ENCODE measurements around the gene CCDC197.

CCDC197 gene

DNA sequence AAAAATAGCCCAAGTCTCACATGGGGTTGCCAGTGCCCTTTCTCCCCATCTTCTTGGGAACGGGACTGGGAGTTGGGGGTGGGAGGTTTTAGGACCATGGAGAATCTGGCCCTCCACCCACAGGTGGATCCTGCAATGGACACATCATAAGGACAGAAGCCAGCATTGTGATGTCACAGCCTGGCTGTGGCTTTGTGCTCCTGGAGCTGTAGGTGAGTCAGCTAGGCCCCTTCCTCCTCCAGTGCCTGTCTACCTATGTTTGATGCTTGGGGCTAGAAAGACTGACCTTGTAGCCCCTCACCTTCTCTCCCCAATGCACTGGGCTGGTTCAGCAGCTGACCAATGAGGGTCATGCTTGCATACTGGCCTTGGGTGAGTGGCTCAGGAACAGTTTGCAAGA, at the start of gene CCDC197:
CCDC197 (plus strand) TSS at position 220 of the 400 bp plus-strand sequence. CDS start 831 bp downstream, outside the sequence.
- DNase-seq (ENCODE audit: low read depth) = no peak

DNA sequence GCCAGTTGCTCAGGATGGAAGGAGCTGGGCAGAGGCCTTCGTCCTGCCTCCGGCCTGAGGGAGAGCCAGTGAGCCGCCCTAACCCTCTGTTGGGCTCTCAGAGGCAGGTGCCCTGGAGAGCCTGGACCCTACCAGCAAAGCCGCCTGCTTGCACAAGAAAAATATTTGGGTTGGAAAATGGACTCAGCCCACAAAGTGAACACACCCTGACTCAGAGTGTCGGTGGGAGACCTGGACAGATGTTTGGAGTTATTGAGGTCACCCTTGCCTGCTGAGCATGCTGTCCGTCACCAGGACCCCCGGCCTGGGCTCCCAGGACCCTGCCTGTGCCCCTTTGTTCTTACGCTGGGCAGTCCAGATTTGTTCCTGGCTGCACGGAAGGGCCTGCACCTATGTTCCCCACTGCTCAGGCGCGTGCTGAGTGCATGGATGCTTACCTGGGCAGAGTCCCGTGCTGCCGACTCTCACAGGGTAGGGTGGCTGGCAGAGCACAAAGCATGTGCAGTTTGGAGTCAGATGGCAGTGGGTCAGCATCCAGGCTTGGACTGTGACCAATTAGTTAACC, 47.5 kb upstream of the CCDC197 start:
- DNase-seq (ENCODE audit: low read depth) = no peak

DNA sequence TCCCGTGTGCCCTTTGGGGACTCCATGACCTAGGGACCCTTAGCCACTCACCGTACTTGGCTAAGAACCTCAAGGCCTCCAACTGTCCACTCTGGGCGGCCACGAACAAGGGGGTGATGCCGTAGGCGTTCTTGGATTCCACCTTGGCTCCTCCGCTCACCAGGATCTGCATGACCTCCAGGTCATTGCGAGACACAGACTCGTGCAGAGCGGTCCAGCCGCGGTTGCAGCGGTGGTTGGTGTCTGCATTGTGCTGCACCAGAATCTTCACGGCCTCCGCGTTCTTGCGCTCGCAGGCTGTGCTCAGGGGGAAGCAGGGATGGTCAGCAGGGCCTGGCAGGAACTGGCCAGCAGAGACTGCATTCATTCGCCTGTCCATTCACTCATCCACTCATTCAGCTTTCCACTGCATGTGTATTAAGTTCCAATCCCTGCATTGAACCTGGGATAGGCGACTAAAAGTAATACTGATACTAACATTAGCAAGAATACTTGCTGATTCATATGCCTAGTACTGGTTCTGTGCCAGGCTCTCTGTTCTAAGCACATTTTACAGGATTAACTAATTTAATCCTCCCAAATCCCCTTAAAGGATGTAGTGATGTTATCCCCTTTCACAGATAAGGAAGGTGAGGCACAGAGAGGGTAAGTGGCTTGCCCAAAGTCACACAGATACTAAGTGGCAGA, 46.0 kb upstream of the CCDC197 start:
- no peak for DNase-seq (ENCODE audit: low read depth)

DNA sequence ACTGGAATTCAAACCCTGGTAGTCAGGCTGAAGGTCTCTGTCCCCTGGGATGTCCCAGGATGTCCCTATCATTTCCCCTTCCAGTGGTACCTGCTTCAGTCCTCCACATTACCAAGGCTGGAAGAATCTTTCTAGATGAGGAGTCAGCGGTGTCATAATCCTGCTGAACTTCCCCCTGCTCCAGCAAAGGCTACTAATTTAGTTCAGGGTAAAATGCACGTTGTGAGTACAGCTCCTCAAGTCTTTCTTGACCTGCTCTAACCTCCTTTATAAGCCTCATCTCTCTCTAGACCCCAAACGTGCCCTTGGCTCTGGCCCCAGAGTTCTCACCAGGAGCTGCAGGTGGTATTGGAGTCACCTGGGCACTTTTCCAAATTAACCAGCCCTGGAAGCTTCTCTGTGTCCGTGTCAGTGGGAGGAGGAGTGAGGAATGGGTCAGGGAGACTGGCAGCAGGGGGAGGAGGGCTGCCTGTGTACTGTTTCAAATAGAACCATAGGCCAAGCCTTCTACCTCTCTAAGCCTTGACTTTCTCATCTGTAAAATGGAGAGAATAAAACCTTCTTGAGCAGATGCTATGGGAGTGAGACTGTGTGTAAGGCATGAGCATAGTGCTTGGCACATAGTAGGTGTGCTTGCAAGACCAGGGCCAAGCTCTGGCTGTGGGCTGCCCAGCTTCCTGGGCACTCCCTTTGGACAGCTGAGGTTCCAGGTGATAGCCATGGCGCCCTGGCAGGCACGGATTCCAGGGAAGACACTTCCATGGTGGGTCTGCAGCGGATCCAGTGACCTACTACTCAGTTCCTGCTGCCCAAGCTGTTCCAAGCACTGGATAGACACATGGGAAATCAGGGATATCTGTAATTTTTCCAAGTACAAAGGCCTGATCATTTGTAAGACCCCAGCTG, 45.2 kb upstream of the CCDC197 start:
- DNase-seq (ENCODE audit: low read depth) = no peak

DNA sequence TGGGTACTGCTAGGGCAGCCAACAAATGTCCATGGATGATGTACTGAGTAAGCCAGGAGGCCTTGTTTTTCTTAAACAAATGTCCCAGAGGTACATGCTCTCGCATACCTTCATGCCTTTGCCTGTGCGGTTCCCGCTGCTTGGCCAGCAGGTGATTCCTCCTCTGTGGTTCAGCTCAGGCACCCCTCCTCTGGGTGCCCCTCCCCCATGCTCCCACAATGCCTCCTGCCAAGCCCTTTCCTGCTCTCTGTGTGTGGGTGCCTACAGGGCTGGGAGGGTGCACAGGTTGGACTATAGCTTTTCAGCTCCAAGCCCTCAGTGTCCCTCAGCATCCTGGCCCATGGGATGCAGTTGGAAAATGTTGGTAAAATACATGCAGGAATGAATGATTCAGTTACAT, 44.3 kb upstream of the CCDC197 start:
- DNase-seq (ENCODE audit: low read depth) = no peak

DNA sequence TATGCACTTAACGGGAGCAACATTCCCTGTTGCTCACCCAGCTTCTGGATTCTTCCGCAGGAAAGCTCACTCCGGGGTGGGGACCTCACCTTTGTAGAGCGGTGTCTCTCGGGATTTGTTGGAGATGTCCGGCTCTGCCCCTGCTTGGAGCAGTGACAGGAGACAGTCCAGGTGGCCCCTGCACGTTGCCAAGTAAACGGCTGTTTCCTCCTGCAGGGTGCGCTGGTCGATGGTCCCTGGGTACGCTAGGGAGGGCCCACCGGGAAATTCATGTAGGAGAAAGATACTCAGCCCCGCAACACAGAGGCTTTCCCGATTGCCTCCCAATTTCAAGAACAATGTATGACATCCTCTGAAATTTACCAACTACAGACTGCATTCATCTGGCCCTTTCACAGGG, 43.8 kb upstream of the CCDC197 start:
- DNase-seq (ENCODE audit: low read depth) = no peak

DNA sequence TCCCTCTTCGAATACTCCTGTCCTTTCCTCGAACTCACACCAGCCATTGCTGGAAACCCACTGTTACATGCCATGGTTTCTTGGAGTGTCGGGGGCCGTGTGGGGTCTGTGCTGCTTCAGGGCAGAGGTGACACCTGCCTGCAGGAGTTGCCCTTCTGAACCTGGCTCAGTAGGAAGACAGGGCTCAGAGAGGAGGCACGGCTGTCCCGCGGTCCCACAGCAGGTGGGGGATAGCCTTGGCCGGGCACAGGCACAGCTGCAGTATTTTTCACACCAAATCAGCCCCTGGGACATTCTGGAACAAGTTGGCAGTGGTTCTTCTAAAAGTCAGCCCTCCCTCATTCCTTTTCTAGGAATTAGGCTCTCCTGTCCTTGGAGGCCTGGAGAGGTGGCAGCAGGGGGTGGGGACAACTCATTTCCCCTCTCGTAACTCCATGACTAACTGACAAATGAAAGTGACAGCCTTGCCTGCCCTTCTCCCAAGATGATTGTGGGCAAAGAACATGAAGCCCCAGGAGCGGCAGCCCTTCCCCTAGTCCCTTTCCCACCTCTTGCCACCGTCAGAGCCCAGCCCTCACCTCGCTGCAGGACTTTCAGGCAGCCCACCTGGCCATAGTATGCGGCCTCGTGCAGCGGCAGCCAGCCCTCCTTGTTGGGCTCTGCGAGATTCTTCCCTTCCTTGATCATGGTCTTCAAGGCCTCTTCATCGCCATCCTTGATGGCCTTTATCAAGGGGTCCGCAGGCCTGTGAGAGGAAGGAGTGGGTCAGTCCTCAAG, 43.2 kb upstream of the CCDC197 start:
- DNase-seq (ENCODE audit: low read depth) = no peak

DNA sequence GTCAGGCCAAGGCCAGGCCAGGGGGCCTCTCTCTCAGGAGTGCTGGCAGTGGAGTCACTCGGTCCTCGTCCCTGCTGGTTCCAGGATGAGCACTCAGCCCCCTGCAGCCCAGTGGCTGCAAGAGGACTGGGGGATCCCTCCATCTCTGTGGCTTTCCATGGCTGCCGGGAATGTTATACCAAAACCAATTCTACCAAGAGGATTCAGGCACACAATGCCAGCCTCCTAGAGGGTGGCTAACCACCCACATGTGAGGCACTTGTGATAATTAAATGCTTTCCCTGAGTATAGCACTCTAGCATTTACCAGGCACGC, 42.6 kb upstream of the CCDC197 start:
- DNase-seq (ENCODE audit: low read depth) = no peak

DNA sequence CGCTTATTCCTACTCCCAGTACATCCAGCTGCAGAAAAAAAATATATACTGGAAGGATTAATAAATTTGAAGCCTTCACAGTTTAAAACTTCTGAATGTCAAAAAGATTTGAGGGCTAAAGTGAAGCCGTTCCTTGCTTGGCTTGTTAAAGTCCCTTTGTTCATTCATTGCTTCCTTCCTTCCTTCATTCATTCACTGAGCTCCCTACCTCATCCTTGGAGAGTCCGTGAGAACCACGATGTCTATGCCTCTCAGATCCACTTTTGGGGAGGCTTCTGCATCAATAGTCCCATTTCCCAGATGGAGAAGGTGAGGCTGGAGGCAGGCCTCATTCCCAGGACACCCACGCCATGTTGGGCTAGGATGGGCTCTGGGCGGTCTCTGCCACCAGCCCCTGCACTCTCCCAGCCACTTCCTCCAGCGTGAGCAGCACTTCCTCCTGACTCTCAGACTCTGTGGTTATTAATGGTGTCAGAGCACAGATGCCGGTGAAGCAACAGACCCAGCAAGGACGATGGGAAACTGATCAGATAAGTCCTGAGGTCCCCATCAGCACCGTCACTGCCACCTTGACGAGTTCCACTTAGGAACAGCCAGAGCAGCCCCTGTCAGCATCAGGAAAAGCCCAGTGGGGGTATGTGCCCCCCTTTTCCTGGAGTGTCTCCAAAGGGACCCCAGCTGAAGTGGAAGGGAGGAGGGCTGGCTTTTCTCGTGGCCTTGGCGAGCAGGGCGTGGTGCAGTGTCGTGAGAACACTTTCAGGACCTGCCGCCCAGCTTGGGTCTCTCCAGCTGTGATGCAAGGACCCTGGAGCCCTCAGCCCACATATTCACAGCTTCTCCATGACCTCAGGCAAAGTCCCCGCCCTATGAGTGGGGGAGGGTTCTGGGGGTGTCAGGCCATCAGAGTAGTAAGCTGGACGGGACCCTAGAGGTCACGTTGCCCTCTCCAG, 41.9 kb upstream of the CCDC197 start:
- DNase-seq (ENCODE audit: low read depth) = no peak

DNA sequence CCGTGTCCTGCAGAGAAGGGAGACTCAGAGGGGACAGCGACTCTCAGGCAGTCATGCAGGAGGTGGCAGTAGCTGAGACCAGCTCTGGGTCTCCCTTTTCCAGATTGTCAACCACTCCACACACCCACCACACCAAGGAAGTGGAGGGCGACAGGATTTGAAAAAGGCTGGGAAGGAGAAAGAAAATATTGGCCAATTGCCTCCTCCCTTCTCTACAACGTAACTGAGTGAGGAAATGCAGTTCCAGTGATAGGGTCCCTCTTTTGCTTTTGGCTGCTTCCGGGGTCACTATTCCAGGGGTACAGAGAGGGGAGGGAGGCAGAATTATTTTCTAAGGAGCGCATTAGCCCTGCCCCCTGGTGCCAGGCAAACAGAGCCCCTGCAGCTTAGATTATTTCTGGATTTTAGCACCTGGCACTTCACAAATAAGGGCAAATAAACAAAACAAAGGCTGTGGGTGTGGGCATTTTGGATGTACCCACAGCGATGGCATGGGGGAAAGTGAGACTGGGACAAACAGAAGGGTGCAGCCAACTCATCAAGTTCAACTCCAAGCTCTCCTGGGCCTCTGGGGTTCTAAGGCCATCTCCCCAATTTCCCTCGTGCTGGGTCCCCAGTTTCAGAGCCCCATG, 41.1 kb upstream of the CCDC197 start:
- DNase-seq (ENCODE audit: low read depth) = no peak

DNA sequence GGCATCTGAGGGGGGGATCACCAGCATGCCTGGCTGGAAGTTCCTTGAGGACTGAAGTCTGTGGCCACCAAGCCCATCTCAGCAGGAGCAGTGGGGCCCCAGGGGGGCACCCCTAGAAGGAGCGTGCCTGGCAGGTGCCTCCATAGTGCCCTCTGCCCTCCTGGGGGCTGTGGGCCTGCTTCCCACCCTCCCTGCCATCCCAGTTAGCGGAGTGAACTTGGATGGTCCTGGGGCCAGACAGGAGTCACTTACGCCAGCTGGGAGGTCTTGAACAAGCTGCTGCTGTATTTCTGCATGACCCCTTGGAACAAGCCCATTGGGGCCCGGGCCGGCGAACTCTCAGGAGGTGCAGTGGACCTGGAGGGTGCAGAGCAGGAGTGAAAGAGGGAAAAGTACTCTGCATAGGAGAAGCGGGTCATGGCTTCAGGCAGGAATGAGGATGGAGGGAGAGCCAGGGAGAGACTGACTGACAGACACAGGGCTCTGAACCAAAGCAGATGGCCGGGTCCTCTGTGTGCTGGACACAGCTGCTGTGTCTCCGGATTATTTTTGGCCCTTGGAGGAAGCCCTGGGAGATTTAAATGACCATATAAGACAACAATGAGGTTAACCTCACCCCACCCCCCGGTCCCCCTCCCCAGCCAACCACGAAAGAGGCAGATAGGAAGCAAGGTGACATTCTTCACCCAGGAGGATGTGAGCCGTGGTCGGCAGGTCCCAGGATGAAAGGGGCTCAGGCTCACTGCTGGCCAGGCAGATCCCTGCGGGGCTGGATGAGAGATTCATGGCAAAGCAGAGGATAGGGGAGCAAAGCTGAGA, 40.4 kb upstream of the CCDC197 start:
- no peak for DNase-seq (ENCODE audit: low read depth)

DNA sequence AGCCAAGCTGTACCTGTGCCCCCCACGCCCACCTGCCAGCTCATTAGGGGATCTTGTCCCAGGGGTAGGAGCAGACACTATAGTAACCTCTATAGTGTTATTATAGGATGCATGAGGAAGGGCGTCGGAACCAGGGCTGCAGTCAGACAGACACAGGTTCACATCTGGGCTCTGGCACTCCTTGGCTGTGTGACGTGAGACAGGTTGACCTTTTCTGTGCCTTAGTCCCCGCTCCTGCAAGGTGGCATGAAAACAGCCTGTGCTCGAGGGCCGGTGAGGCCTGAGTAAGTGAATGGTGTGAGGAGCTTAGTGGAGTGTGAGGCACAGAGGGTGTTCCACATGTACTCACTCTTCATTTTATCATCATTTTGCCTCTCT, 39.8 kb upstream of the CCDC197 start:
- no peak for DNase-seq (ENCODE audit: low read depth)

DNA sequence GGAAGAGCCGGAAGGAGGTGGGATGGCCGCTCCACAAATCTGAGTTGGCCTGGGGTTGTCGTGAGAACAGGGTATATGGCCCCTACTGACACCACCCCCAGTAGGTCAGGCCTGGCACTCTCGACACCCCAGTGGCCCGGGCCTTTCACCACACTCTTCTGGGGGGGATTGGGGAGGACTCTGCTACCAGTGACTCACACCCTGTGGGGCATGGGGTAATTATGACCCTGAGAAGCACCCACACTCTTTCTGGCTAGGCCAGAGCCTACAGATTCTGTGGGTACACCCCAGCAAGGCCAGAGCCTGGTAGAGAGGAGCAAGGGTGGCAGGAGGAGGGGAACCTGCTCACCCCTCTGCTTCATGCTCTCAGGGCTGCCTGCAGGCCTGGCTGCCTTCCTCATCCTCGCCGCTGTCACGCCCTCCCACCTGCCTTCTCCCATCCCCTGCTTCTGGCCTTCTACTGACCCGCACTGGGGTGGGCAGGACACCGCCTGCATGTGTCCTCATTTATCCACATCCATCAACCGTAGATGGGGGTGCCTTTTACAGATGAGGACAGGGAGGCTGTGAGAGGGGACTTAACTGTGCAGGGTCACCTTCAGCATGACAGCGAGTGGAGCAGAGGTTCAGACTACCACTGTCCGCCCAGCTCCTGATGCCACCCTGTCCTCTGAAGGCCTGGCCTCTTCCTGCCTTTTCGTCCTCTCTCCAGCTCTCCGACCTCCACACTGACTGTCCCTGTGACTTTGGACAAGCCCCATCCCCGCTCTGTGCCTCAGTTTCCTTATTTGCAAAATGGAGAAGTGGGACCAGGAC, 39.1 kb upstream of the CCDC197 start:
- DNase-seq (ENCODE audit: low read depth) = no peak

DNA sequence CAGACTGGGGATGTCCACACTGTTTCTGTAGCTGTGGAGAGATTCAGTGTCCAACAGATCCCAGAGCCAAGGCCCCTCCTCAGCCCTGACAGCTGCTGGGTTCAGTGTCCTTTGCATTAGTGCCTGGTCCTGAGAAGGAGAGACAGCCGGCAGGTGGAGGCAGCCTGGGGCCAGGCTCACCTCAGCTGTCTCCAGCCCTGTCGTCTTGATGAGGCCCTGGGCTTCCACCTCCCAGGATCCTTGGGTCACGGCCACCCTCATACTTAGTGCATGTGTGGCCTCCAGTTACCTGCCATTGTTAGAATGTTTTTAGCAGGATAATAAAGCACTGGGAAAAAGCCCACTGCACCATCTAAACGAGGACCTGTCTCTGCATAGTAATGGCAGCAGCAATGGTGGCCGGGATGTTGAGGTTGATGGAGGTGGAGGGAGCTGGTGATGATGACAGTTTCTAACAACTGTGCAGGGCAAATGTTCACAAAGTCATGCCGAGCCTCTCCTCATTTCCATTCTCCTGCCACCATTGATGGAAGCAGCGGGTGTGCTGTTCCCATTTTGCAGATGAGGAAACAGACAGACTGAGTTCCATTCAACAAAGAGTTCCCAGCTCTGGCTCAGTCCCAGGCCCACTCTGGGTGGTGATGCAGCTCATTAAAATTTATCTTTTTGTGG, 38.4 kb upstream of the CCDC197 start:
- no peak for DNase-seq (ENCODE audit: low read depth)

DNA sequence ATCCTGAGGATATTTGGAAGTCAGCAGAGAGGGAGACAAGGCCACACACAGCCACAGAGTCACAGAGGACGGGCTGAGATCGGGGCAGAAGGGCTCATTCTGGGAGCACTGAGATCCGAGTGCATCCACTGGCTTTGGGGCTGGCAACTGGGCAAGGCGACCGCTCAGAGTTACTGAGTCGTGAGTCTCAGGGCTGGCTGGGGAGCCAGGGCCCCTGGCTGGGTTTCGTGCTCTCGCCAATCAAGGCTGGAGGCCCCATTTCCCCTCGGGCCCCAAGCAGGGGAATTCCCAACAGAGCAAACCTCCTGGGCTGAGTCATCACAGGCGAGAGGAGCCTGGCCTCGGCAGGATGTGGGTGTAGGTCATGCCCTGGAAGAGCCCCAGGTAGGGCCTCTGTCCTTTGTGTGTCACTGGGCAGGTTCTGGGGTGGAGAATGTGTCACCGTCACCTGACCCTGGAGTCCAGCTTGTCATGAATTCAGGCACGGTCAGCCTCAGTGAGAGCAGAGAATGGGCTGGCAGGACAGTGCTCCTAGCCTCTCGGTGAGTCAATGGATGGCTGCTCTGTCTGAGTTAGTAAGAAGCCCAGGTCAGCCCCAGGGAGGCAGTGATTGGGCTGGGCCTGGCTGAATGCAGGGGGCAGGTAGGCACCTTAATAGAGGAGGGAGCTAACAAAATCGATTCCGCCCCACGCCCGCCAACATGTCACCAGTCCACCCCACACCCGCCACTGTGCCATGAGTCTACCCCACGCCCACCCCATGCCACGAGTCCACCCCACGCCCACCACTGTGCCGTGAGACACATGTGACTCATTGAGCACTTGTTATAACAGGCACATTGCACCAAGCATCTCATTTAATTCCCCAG, 37.6 kb upstream of the CCDC197 start:
- DNase-seq (ENCODE audit: low read depth) = peak; percentile 91

DNA sequence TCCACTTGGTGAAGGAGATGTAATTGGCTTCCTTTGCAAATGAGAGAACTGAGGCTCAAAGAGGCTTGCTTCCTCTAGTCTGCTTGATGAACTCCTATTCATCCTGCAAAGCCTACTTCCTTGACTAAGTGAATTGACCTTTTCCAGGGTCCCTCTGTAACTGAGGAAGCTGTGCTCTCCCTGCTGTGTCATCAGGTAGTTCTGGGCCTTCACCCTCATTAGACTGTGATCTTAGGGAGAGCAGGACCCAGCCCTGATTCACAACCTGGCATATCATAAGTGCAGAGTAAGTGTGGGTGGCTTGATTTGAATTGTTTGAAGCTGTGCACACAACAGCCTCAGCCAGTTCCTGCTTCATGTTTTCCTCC, 37.0 kb upstream of the CCDC197 start:
- DNase-seq (ENCODE audit: low read depth) = no peak

DNA sequence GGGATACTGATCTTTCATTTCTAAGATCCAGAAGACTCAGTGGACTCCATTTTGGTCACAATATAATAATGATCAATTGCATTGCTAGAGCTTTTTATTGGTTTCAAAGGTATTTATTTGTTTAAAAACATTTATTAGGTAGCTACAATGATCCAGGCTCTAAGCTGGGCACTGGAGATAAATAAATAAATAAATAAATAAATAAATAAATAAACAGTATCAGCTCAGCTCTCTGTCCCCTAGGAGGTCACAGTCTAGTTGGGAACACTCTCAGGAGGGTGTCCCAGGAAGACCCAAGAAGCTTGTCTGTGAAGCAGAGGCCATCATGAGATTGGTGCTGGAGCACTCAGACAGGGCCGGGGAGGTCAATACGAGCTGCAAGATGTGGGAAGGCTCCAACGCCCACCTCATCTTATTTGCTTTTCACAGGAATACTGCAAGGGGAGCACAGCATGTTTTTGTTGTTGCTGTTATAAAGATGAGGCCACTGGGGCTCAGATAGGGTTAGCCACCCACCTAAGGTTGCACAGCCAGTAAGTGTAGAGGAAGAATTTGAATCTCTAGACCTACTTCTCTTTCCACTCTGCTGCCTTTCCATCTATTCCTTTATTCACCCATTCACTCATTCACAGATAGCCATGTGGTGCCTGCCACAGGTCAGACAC, 36.2 kb upstream of the CCDC197 start:
- DNase-seq (ENCODE audit: low read depth) = no peak

Data from activated T-cell treated with anti-CD3 and anti-CD28 coated beads for 48 hours (primary cell).